GM20431 (cell line): ENCODE results near the gene KIAA0930.
"Not testable (repeated sequence)": the region's sequence is repeated elsewhere in the genome, so short reads cannot be mapped to it uniquely, and the experiment has no call there.

Experiments used
- in situ Hi-C: fragments of 300-500 bp; cut with MseI, MboI; formaldehyde crosslinking; loops from one replicate; pipeline ENCODE4 v1.15.0; 2020; ENCODE audit warnings: low sequenced_read_pairs; ENCODE audit not compliant: unreplicated experiment

KIAA0930 gene

DNA sequence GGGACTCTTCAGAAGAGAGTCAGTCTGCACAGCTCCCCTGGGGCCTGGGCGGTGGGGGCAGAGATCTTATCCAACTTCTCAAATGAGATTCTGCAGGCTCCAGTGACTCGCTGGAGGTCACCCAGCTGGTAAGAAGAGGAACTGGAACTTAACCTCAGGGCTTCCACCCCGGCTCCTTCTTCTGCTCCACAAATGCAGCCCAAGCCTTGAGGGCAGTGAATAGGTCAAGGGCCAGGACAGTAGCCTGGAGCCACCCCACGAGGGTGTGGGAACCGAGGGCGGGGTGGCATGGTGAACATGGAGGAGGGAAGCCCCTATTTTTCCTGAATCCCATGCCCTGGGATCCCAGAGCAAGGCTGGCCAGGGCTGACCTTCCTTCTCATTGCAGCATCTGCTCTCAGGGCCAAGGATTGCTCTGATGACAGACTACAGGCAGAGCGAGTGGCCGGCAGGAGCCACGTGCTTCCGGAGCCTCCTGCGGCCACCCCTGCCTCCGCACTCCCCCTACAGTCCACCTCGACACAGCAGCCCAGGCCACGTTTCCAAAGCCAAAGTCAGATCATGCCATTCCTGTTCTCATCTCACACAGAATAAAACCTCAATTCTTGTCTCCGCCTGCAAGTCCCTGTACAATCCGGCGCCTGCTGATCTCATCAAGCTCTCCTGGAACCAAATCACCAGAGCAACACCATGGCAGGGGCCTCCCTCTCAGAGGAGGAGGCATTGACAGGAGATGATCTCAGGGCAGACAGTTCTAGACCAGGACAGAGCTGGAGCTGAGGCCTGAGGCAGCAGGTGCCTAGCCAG is 23.0 kb upstream of the KIAA0930 start:
- in situ Hi-C loops: no loop called here

DNA sequence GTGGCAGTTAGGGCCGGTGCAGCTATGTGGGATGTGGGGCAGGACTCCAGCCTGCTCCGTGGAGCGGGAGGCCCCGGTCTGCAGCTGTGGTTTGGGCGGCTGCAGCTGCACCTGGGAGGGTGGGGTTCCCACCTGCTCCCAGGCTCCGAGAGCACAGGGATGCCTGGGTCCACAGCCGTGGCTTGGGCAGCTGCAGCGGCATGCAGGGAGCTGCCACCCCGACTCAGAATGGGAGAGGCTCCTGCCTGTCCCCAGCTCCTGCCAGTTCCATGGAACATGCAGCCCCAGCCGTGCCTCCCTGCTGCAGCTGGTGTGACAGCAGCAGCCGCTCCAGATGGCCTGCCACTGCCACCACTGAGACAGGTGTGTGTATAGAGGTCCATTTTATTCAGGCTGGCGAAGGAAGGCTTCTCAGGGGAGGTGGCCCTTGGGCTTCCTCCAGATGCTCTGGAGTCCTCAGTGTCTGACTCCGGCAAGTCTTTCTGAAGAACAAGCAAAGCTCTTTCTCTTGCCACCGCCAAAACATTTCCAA is 22.3 kb upstream of the KIAA0930 start:
- in situ Hi-C loops: no loop called here

DNA sequence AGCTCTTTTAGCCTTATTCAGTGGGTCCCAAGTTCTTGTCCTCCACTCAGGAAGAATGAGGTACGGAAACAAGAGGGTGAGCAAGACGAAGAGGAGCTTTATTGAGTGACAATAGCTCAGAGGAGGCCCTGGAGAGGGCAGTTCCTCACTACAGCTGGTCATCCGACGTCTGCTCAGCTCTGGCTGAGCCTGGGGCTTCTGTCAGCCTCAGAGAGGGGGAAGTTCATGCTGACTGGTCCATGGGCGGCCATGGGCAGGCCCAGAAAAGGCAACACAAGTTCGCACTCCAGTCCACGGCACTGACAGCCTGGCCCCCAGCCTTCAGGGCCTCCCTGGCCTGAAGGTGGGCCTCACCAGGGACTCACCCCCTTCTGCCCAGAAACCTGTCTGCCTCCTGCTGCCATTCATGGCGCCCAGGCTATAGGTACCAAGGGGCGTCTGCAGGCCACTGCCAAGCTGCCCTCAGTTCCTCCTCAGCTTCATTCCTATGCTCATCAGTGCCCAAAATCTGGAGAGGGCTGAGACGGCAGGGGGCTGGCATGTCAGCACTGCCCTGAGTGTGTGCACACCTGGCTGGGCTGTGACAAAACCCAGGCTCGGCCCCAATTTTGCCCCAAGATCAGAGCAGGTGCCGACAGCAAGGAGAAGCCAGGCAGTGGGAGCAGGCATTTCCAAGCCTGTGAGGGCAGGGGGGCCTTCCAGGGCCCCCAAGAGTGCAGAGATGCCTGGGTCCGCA is 21.7 kb upstream of the KIAA0930 start:
- in situ Hi-C loops: no loop called here

DNA sequence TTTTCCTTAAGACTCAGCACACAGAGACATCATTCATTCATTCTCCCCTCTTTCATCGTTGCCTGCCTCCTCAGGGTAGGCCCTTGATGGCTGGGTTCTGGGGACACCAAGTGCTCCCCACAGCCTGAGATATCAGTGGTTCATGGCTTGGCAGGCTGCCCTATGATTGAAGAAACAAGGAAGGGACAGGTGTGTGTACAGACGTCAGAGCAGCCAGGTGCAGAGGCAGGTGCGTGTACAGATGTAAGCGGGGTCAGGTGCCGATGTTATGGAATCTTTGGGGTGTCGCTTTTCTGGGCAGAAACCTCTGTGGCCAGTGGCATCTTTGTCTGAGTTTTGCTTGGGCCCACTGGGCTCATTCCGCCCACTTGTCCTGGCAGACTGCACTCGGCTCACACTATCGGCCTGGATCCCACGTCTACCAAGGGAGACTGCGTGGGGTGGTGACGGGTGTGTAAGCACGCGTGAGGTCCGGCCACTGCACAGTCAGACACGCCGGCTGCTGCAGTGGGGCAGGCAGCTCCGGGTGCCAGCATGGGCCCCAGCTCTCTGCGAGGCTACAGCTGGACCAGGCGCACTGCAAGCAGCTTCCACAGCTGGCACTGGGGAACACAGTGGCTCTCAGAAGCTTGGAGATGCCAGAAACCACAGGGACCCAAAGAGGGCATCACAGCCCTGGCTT is 20.9 kb upstream of the KIAA0930 start:
- in situ Hi-C loops: no loop called here

DNA sequence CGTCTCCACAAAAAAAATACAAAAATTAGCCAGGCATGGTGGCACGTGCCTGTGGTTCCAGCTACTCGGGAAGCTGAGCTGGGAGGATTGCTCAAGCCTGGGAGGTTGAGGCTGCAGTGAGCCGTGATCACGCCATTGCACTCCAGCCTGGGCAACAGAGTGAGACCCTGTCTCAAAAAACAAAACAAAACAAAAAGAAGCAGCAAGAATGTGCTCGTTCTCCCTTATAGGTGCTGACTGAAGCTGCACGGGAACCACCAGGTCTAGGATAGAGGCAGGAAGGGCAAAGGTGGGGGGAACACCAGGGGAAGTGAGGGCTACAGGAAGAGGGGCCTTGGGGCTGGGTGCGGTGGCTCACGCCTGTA is 19.7 kb upstream of the KIAA0930 start:
- in situ Hi-C loops: not testable (repeated sequence)

DNA sequence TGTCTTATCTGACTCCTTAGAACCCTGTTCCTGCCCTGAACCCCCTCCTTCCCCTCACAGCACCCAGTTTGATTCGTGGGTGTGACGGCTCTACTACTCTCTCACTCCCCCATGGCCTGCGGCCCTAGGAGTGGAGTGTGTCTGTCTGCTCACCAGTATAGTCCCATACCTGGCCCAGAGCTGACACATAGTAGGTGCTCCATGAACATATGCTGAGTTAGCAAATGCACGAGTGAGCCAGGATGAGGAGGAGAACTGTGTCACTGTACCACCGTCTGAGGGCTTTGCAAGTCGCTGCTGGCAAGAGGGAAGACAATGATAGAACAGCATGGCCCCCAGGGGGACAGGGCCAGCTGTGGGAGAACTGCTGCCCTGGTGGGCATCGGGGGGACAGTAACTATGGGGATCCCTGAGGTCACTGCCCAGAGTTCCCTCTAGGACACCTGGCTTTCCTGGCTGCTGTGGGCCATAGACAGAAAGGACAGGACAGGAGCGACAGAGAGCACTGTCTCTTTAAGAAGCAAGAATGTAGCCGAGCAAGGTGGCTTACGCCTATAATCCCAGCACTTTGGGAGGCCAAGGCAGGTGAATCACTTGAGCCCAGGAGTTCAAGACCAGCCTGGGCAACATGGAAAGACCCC is 19.2 kb upstream of the KIAA0930 start:
- in situ Hi-C loops: no loop called here

DNA sequence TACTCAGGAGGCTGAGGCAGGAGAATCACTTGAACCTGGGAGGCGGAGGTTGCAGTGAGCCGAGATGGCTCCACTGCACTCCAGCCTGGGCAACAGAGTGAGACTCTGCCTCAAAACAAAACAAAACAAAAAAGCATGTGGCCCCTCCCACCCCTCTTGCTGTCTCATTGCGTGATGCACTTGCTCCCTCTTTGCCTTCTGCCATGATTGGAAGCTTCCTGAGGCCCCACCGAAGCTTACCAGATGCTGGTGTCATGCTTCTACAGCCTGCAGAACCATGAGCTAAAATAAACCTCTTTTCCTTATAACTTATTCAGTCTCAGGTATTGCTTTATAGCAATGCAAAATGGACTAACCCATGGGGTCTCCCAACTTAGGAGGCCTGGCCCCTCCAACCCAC is 17.2 kb upstream of the KIAA0930 start:
- in situ Hi-C loops: not testable (repeated sequence)

DNA sequence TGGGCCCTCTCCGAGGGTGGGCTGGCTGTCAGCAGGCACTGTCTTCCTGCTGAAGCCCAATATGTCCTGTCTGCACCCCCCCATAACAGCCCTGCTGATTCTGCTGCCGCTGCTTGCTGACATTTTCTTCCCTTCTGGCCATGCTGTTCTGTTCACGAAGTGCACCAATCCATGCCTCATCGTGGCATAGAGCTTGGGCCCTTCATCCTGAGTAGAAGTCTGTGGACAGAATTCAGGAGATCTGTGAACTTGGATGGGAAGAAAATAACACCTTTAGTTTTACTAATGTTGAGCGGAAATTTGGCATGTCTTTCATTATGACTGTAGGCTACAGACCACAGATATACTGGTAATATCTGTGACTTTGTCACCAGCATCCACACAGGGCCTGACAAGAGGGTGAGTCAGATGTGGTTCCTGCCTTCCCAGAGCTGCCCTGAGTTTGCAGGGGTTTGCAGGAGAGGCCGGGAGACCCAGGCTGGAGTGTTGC is 14.1 kb upstream of the KIAA0930 start:
- in situ Hi-C loops: no loop called here

DNA sequence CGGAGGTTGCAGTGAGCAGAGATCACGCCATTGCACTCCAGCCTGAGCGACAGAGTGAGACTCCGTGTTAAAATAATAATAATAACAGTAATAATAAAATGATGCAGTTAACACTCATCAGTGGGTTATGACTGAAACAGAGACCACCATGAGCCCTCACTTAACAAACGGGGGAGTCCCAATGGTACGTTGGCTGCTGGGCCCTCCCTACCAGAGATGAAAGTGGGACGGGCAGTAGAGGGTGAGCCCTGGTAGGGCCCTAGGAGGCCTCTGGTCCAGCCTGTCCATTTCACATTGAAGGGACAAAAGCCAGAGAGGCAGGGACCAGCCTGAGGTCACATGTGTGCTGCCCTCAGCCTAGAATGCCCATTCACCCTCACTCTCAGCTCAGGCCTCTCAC is 13.7 kb upstream of the KIAA0930 start:
- in situ Hi-C loops: no loop called here

DNA sequence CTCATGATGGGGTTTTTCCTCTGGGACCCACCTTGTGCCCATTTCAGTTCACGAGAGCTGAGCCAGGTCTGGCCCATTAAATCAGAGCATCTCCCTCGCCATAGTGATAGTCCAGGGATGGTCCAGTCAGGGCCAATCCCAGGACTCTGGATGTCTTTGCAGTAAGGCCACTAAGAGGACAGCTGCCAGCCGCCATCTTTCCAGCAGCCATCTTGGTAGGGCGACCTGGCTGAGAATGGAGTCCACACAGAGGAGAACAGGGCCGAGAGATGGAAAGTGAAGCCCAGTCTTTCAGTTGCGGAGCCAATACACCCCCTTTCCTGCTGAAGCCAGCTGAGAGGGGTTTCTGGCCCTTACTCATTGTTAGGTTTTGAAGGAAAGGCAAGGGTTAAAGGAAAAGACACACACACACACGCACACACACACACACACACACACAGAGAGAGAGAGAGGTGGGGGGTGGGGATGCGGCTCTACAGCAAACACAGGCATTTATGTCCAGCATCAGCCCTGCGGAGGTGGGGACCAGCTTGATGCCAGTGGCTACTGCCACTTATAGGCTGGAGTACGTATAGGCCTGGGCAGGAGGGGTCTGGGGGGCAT is 12.4 kb upstream of the KIAA0930 start:
- in situ Hi-C loops: no loop called here

DNA sequence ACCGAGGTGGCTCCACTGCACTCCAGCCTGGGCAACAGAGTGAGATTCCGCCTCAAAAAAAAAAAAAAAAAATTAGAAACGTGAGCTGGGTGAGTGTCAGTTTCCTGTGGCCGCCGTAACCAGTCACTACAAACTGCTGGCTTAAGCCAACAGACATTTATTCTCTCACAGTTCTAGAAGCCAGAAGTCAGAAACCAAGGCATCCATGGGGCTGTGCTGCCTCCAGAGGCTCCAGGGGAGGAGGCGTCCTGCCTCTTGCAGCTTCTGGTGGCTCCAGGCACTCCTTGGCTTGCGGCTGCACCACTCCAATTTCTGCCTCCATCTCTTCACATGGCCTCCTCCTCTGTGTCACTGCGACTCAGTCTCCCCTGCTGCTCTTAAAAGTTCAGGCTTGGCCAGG is 11.1 kb upstream of the KIAA0930 start:
- in situ Hi-C loops: no loop called here

DNA sequence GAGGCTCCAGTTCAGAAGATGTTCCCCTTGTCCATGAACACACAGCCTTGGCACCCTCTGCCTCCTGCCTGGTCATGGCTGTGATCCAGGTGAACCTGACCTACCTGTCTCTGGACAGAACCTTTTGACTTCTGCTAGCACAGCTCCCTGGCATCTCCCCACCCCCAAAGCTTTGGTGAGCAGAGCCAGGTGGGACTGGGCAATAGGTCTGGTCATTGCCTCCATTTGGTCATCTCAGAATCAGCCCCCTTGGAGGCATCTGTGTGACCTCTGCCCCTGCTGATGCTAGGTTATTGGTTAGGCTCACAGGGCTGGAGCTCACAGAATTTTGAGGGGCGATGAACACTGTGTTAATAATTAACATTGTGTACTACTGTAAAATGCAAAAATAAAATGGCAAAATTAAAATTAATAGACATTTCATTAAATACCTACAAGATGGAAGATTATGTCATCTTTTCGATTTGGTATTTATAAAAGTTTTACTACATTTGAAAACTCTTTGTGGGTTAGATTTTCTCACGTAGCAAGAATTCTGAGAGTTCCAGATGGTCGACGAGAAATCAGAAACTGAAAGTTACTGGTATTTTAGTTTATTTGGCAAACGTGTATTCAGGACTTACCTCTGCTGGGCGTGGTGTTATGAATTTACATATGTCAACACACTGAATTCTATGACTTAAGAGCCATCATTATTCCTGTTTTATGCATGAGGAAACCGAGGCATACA is 8.3 kb upstream of the KIAA0930 start:
- in situ Hi-C loops: no loop called here

DNA sequence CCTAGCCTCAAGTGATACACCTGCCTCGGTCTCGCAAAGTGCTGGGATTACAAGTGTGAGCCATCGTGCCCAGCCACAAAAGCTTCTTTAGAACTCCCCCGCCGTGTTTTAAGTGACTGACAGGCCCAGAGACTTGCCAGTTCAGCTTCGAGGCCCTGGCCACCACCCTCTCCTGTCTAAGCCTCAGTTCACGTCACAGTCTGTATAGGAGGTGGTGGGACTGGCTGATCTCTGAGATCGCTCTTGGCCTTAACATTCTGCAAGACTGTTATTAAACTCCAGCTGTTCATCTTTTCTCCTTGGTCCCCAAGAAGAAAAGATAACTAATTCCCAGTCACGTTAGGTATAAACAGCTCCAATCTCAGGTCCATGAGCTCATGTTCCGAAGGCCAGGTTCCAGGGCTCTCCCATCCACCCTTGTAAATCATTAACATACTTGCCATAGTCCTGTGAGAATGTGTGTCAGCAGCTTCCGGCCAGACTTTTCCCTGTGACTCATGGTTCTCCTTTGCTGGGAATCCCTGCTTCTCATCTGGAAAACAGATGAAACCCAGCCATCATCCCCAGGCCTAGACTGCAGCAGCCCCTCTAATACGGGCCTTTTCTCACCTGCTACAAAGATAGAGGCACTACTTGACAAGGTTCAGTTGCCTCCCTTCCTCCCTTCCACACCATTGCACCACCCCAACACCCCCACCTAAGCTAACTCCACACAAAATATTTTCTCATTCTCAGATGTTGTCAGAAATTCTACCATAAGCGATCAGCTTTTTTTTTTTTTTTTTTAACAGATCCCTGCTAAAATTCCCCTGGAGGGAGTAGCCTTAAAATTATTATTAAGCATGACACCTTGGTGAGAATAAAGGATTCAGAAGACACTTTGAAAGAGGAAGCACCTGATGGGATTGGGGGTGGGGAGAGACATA is 5.6 kb upstream of the KIAA0930 start:
- in situ Hi-C loops: no loop called here

DNA sequence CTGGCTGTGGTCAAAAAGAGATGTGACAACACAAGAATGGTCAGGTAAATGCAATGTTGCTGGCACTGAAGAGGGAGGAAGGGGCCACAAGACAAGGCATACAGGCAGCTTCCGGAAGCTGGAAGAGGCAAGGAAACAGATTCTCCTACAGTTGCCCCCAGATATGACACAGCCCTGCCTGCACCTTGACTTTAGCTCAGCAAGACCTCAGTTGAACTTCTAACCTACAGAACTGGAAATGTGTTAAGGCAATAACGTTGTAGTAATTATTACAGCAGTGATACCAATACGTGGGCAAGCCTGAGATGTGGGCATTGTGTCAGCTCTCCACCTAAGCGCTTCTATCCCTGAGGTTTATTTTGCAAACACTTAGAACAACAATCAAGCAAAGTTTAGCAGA is 4.2 kb upstream of the KIAA0930 start:
- in situ Hi-C loops: no loop called here

DNA sequence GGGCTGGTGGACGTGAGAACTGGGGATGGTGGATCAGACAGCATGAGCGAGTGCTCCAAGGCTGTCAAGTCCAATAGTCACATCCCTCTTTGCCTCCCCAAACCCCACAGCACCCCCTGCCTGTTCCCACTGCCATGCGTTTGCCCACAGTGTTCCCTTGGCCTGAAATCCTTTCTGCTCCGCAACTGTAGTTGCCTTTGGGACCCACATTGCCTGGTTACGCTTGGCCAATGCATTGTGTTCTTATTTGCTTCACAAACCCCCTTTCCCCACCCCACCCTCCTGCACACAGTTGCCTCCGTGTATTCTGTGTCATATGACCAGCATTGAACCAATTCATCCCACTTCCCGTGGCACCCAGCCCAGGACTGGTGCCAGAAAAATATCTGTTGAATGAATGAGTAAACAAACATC is 2.1 kb upstream of the KIAA0930 start:
- in situ Hi-C loops: no loop called here

DNA sequence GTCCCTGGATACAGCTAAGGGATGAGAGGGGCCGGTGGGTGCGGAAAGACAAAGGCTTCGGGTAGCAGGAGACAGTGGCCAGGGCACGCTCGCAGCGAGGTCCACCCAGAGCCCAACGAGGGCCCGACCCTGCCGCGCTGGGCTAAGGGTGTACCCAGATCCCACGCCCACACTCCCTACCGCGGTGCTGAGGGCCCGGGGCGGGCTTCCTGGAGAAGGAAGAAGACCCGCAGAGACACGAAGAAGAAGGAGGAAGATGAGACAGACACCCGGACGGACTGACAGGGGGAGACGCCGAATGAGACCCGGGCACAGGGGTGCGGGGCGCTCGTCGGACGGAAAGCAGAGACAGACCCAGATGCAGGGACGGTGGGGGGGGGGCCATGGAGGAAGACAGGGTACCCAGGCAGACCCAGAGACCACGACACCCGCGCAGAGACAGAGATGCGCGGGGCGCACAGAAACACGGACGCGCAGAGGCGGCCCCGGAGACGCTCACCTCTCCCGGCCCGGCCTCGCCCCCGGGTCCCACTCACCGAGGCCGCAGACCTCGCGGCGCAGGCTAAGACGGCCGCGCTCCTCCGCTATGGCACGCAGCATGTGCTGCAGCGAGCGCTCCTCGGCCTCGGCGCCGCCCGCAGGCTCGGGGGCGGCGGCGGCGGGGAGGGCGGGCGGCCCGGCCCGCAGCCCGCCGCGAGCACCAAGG is 437 bp downstream of the KIAA0930 start:
- in situ Hi-C loops: no loop called here

DNA sequence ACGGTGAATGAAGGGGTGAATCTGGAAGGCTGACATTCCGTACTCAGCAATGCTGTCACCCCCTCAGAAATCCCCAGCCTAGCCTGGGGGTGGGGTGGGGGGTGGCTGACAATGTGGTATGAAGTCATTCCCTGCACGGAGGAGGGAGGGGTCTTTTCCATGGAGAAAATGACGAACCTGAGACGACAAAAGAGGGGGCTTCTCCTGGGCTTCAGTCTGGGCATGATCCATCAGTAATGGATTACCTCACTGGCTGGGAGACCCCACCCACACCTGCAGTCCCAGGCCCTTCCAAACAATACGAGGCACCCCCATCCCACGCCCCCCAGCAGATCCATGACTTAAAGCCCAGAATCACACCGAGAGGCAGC is 1.0 kb downstream of the KIAA0930 start:
- in situ Hi-C loops: no loop called here
